HepG2 (cell line): ENCODE results near the gene CHRNA5. TPM values are rescaled to one million over a fixed set of nuclear protein-coding genes. Genes with fewer than 3 reads are reported as not detected.

ENCODE experiments used
- ATAC-seq: fragments of 200-7000 bp; cut with Tn5 transposase; 3 replicates; pipeline ENCODE4 v1.9.1; 2020; ENCODE audit warnings: mild to moderate bottlenecking, moderate library complexity
- BruUV-seq: library from RNA; stranded (reverse); fragments of 400-500 nt; replicated peaks from 2 replicates; lab custom pipeline; 2021; lab: Mats Ljungman, UMichigan
- CTCF ChIA-PET: fragments of 300-600 bp; formaldehyde crosslinking; extraction: SDS; loops from one replicate; lab custom pipeline; 2021; ENCODE audit warnings: low total read pairs, inconsistent platforms, low intra/inter-chr PET ratio; lab: Yijun Ruan, JAX
- POLR2A ChIA-PET: fragments of 350-600 bp; sonication (Branson Sonifier 250); formaldehyde crosslinking; loops from one replicate; lab custom pipeline; 2020; ENCODE audit warnings: antibody characterized with exemption, inconsistent platforms; lab: Yijun Ruan, JAX
- DNase-seq: peaks from one replicate; pipeline ENCODE4 v3.0.0-alpha.2; 2015; ENCODE audit warnings: low spot score
- FAIRE-seq: peaks from 3 replicates; lab custom pipeline; 2011; peaks lifted over from hg19 to GRCh38; lab: Jason Lieb, UNC
- H2AFZ ChIP-seq: one replicate; pipeline ENCODE4 v1.6.1; 2011; ENCODE audit warnings: low read length, inconsistent platforms
- H3K27ac ChIP-seq: fragments of 300-600 bp; 3 replicates; pipeline ENCODE4 v1.8.0; 2011; ENCODE audit warnings: mixed run types, mild to moderate bottlenecking, mixed read lengths, low read length, inconsistent platforms; ENCODE audit not compliant: insufficient read depth; ENCODE audit errors: extremely low read length
- H3K27me3 ChIP-seq, 2 experiments: fragments of 200-600 bp in 1 of 2; 2 replicates in 1 of 2; 3 replicates in 1 of 2; pipeline versions ENCODE4 v1.6.0 to v1.8.0; 2011; ENCODE audit warnings: low read length in 2 of 2, mild to moderate bottlenecking in 2 of 2, moderate library complexity in 2 of 2, inconsistent platforms in 1 of 2; ENCODE audit not compliant: insufficient read depth in 2 of 2, control insufficient read depth in 1 of 2
- H3K36me3 ChIP-seq, 2 experiments: fragments of 200-600 bp in 1 of 2; replicated peaks in 1 of 2; 2 replicates in 1 of 2; 3 replicates in 1 of 2; pipeline versions ENCODE4 v1.5.1 to v1.8.0; 2011; ENCODE audit warnings: low read length in 2 of 2, inconsistent platforms in 1 of 2; ENCODE audit not compliant: insufficient read depth in 2 of 2, control insufficient read depth in 1 of 2
- H3K4me1 ChIP-seq: 2 replicates; pipeline ENCODE4 v1.5.1; 2012; ENCODE audit warnings: low read length, inconsistent platforms; ENCODE audit not compliant: insufficient read depth
- H3K4me2 ChIP-seq: 2 replicates; pipeline ENCODE4 v1.6.0; 2011; ENCODE audit warnings: low read depth, low read length, inconsistent platforms
- H3K4me3 ChIP-seq, 3 experiments: fragments of 200-600 bp in 1 of 3; sonication (generic), shearing (Covaris generic) in 1 of 3; replicated peaks in 1 of 3; 2 replicates each; pipeline ENCODE4 v1.5.1; 2011 to 2016; ENCODE audit warnings: low read length in 3 of 3, inconsistent platforms in 2 of 3, low read depth in 2 of 3, mild to moderate bottlenecking in 2 of 3, control low read depth in 1 of 3, mixed read lengths in 1 of 3; ENCODE audit not compliant: insufficient read depth in 1 of 3
- H3K79me2 ChIP-seq: one replicate; pipeline ENCODE4 v1.6.1; 2011; ENCODE audit warnings: low read length, inconsistent platforms; ENCODE audit not compliant: insufficient read depth
- H3K9ac ChIP-seq: 2 replicates; pipeline ENCODE4 v1.6.0; 2011; ENCODE audit warnings: mild to moderate bottlenecking, low read depth, low read length, inconsistent platforms; ENCODE audit not compliant: insufficient read depth
- H3K9me3 ChIP-seq: 2 replicates; pipeline ENCODE4 v1.5.1; 2012; ENCODE audit warnings: mild to moderate bottlenecking, low read length
- H4K20me1 ChIP-seq: 2 replicates; pipeline ENCODE4 v1.6.0; 2011; ENCODE audit warnings: inconsistent platforms, mild to moderate bottlenecking, low read length, moderate library complexity; ENCODE audit not compliant: insufficient read depth
- CEBPG ChIP-seq: IDR thresholded peaks from 2 replicates; pipeline ENCODE4 v1.6.1; 2016
- ELF1 ChIP-seq: sonication (generic); formaldehyde crosslinking; IDR thresholded peaks from 2 replicates; pipeline ENCODE4 v1.4.0; 2020; ENCODE audit warnings: missing genetic modification reagents
- IKZF4 ChIP-seq: sonication (generic); formaldehyde crosslinking; IDR thresholded peaks from 2 replicates; pipeline ENCODE4 v1.5.1; 2020; ENCODE audit warnings: borderline replicate concordance, mild to moderate bottlenecking, low read depth, missing genetic modification reagents; ENCODE audit errors: not compliant biosample characterization
- MAFF ChIP-seq: IDR thresholded peaks from 2 replicates; pipeline ENCODE4 v1.6.1; 2011; ENCODE audit warnings: low read depth, low read length, improper control_type of control experiment
- MED13 ChIP-seq: sonication (generic); formaldehyde crosslinking; IDR thresholded peaks from 2 replicates; pipeline ENCODE4 v1.5.0; 2020; ENCODE audit warnings: missing genetic modification reagents
- MZF1 ChIP-seq: sonication (generic); formaldehyde crosslinking; IDR thresholded peaks from 2 replicates; pipeline ENCODE4 v1.8.1; 2023; ENCODE audit warnings: mild to moderate bottlenecking, missing genetic modification reagents, borderline replicate concordance
- POLR2AphosphoS2 ChIP-seq: IDR thresholded peaks from 2 replicates; pipeline ENCODE4 v1.6.1; 2011; ENCODE audit warnings: low read depth, low read length, improper control_type of control experiment
- RBM39 ChIP-seq: fragments of 200-400 bp; formaldehyde crosslinking; IDR thresholded peaks from one replicate; pipeline ENCODE4 v1.6.1; 2018; ENCODE audit warnings: antibody characterized with exemption, mild to moderate bottlenecking, low read depth, low read length; ENCODE audit not compliant: poor library complexity, severe bottlenecking
- SOX5 ChIP-seq: IDR thresholded peaks from 2 replicates; pipeline ENCODE4 v1.6.1; 2016; ENCODE audit warnings: borderline replicate concordance
- ZFP36L1 ChIP-seq: sonication (generic); formaldehyde crosslinking; IDR thresholded peaks from 2 replicates; pipeline ENCODE4 v1.8.0; 2022; ENCODE audit warnings: mild to moderate bottlenecking, missing genetic modification reagents, moderate library complexity
- ZFP82 ChIP-seq: sonication (generic); formaldehyde crosslinking; IDR thresholded peaks from 2 replicates; pipeline ENCODE4 v1.5.1; 2020; ENCODE audit warnings: mild to moderate bottlenecking, missing genetic modification reagents, borderline replicate concordance
- ZNF264 ChIP-seq: sonication (generic); formaldehyde crosslinking; IDR thresholded peaks from 2 replicates; pipeline ENCODE4 v1.4.0; 2020; ENCODE audit warnings: missing genetic modification reagents
- ZNF652 ChIP-seq: IDR thresholded peaks from 2 replicates; pipeline ENCODE4 v1.6.1; 2016; ENCODE audit warnings: low read depth, borderline replicate concordance
- ZNF660 ChIP-seq: sonication (generic); formaldehyde crosslinking; IDR thresholded peaks from 2 replicates; pipeline ENCODE4 v1.5.1; 2020; ENCODE audit warnings: mild to moderate bottlenecking, low read depth, missing genetic modification reagents, borderline replicate concordance
- ZNF776 ChIP-seq: sonication (generic); formaldehyde crosslinking; IDR thresholded peaks from 2 replicates; pipeline ENCODE4 v1.4.0; 2020; ENCODE audit warnings: mild to moderate bottlenecking, missing genetic modification reagents
- ZNF878 ChIP-seq: sonication (generic); formaldehyde crosslinking; IDR thresholded peaks from 2 replicates; pipeline ENCODE4 v1.8.1; 2023; ENCODE audit warnings: mild to moderate bottlenecking, missing genetic modification reagents, moderate library complexity
- WGBS: methylation state at CpG from one replicate; pipeline ENCODE4 v1.1.6; 2017; ENCODE audit warnings: low lambda C conversion rate; 5-methylcytosine and 5-hydroxymethylcytosine counted together
- in situ Hi-C: cut with HindIII; loops from 2 replicates; pipeline ENCODE4 v1.10.0; 2017; ENCODE audit warnings: low pct_unique_long_range_greater_than_20kb; ENCODE audit not compliant: extremely low pct_ligation_motif_present
- intact Hi-C: fragments of 100-400 bp; cut with micrococcal nuclease; formaldehyde crosslinking; loops from one replicate; pipeline ENCODE4 v1.10.0; 2022; ENCODE audit not compliant: unreplicated experiment
- polyA plus RNA-seq, 8 experiments: library from polyadenylated mRNA; depleted of rRNA in 3 of 8; stranded (reverse) in 7 of 8; unstranded in 1 of 8; fragments of >200 nt; fragmentation: Illumina TruSeq in 4 of 8; extraction: Trizol in 4 of 8; gene quantifications; 2 replicates each; pipeline versions ENCODE4 v1.2.1 to v1.2.3, GENCODE V29; 2011 to 2016; ENCODE audit warnings: low read depth in 4 of 8, missing spikeins in 1 of 8, mixed read lengths in 1 of 8; ENCODE audit not compliant: insufficient read depth in 1 of 8
- total RNA-seq, 5 experiments: library from RNA; depleted of rRNA; stranded (reverse); fragments of >200 nt; fragmentation: Illumina TruSeq; extraction: Trizol; gene quantifications; 2 replicates each; pipeline ENCODE4 v1.2.3, GENCODE V29; 2016; ENCODE audit warnings: low read depth in 1 of 5
- TF ChIP-seq, protein P1 (sequence below): IDR thresholded peaks from 2 replicates; pipeline ENCODE4 v1.6.1; 2012; ENCODE audit warnings: low read depth, low read length, improper control_type of control experiment
- TF ChIP-seq, protein P2 (sequence below): IDR thresholded peaks from 2 replicates; pipeline ENCODE4 v1.6.1; 2016; ENCODE audit warnings: low read depth, borderline replicate concordance
- TF ChIP-seq, protein P3 (sequence below): sonication (generic); formaldehyde crosslinking; IDR thresholded peaks from 2 replicates; pipeline ENCODE4 v1.4.0; 2020; ENCODE audit warnings: mild to moderate bottlenecking, missing genetic modification reagents

Gene CHRNA5
- total and polyA plus RNA-seq, 2 of the 13 experiments (the other 11 are each of a cell fraction or from before 2014, with no cell fraction given) = 3.7 to 10.5 TPM

DNA sequence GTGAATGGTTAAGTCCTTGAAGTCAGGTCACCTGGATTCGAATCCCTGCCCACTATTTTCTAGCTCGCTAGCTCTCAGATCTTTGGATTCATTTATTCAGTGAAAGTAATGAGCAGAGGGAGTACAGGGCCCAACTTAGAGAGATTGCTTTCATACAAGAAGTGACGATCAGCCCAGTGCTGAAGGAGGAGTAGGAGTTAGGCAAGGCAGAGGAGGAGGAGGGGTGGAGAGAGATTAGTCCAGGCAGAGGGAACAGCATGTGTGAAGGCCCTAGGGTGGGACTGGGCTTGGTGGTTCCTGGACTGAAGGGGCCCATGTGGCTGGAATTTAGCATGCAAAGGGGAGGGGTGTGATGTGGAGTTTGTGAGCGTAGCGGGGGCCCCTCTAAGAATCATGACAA, 3.8 kb upstream of the CHRNA5 start:
- peaks cover 11% of the 10 kb centered on the region for H3K4me1 ChIP-seq
- H3K79me2 ChIP-seq = no peaks in the 10 kb centered on the region
- ChIA-PET CTCF (no interaction called here), POLR2A (interaction anchor here (1.5 kb wide), 1 partner anchor 22 kb away, joined by 3 read pairs; the partner anchor contains the start of gene PSMA4)
- TF ChIP-seq CEBPG (CRISPR knock-in tag) (no peak), ZNF652 (CRISPR knock-in tag) (no peak), MZF1 (CRISPR knock-in tag) (no peak), ZNF264 (no peak), ZFP82 (CRISPR knock-in tag) (no peak), POLR2AphosphoS2 (no peak)
- TF ChIP-seq, protein P1, sequence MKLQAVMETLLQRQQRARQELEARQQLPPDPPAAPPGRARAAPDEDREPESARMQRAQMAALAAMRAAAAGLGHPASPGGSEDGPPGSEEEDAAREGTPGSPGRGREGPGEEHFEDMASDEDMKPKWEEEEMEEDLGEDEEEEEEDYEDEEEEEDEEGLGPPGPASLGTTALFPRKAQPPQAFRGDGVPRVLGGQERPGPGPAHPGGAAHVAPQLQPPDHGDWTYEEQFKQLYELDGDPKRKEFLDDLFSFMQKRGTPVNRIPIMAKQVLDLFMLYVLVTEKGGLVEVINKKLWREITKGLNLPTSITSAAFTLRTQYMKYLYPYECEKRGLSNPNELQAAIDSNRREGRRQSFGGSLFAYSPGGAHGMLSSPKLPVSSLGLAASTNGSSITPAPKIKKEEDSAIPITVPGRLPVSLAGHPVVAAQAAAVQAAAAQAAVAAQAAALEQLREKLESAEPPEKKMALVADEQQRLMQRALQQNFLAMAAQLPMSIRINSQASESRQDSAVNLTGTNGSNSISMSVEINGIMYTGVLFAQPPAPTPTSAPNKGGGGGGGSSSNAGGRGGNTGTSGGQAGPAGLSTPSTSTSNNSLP = no peak
- H4K20me1 ChIP-seq = no peaks in the 10 kb centered on the region
- H3K4me2 ChIP-seq = no peak overlapping the region
- in situ Hi-C loops = no loop called here
- no peak overlapping the region for H3K9ac ChIP-seq
- no peak overlapping the region for H3K27ac ChIP-seq
- H3K4me3 ChIP-seq = no peak overlapping the region
- FAIRE-seq (no peak), ATAC-seq (no peak), DNase-seq (no peak)
- intact Hi-C loops = loop anchor here (10.0 kb wide), 2 partner anchors 57 to 257 kb away; partner anchors contain the start of gene HYKK
- no peaks in the 10 kb centered on the region for H3K27me3 ChIP-seq
- no peaks in the 10 kb centered on the region for H3K36me3 ChIP-seq
- 38% methylated on average over 5 of the region's 5 CpGs for WGBS
- BruUV-seq = no TSS peak
- H3K9me3 ChIP-seq = no peaks in the 10 kb centered on the region
- H2AFZ ChIP-seq = no peak overlapping the region

DNA sequence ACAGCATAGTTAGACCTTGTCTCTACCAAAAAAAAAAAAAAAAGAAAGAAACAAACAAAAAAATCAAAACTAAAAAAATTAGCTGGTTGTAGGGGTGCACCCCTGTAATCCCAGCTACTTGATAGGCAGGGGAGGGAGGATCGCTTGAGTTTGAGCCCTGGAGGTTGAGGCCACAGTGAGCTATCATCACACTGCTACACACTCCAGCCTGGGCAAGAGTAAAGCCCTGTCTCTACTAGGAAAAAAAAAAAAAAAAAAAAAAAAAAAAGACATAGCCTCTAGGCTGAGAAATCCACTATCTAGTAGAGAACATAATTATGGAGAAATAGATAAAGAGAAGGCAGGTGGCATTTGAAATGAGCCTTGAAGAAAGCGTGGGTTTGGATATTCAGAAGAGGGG, 2.2 kb upstream of the CHRNA5 start:
- DNase-seq (no peak), ATAC-seq (no peak), FAIRE-seq (no peak)
- ChIA-PET POLR2A (interaction anchor here (0.6 to 0.7 kb wide), 2 partner anchors 17 to 431 kb away, joined by 3 to 4 read pairs; no protein-coding TSS in a partner anchor), CTCF (no interaction called here)
- intact Hi-C loops (loop anchor here (10.0 kb wide), 2 partner anchors 58 to 258 kb away; partner anchors contain the start of gene HYKK), in situ Hi-C loops (no loop called here)
- Histone ChIP-seq H3K9me3 (no peaks in the 10 kb centered on the region), H3K4me1 (peaks cover 18% of the 10 kb centered on the region), H2AFZ (no peak overlapping the region), H3K27ac (no peak overlapping the region), H3K4me3 (no peak overlapping the region), H3K9ac (no peak overlapping the region), H3K36me3 (no peaks in the 10 kb centered on the region), H3K27me3 (no peaks in the 10 kb centered on the region), H4K20me1 (no peaks in the 10 kb centered on the region), H3K79me2 (no peaks in the 10 kb centered on the region), H3K4me2 (no peak overlapping the region)
- no TSS peak for BruUV-seq
- WGBS = 30% methylated on average over 2 of the region's 2 CpGs
- TF ChIP-seq SOX5 (CRISPR knock-in tag) (no peak), ZNF660 (CRISPR knock-in tag) (no peak), MAFF (no peak), RBM39 (no peak), ZNF878 (CRISPR knock-in tag) (no peak), IKZF4 (no peak), ZNF776 (CRISPR knock-in tag) (no peak), MED13 (CRISPR knock-in tag) (no peak), ZFP36L1 (no peak), ELF1 (CRISPR knock-in tag) (no peak)
- TF ChIP-seq, protein P2, sequence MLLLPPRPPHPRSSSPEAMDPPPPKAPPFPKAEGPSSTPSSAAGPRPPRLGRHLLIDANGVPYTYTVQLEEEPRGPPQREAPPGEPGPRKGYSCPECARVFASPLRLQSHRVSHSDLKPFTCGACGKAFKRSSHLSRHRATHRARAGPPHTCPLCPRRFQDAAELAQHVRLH (CRISPR knock-in tag) = no peak
- TF ChIP-seq, protein P3, sequence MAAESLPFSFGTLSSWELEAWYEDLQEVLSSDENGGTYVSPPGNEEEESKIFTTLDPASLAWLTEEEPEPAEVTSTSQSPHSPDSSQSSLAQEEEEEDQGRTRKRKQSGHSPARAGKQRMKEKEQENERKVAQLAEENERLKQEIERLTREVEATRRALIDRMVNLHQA (CRISPR knock-in tag) = no peak
